ENCODE measurements around the gene SFRP4.
A peak's percentile ranks its signal among the peaks of the same experiment; 100 is the strongest.

SFRP4 gene

DNA sequence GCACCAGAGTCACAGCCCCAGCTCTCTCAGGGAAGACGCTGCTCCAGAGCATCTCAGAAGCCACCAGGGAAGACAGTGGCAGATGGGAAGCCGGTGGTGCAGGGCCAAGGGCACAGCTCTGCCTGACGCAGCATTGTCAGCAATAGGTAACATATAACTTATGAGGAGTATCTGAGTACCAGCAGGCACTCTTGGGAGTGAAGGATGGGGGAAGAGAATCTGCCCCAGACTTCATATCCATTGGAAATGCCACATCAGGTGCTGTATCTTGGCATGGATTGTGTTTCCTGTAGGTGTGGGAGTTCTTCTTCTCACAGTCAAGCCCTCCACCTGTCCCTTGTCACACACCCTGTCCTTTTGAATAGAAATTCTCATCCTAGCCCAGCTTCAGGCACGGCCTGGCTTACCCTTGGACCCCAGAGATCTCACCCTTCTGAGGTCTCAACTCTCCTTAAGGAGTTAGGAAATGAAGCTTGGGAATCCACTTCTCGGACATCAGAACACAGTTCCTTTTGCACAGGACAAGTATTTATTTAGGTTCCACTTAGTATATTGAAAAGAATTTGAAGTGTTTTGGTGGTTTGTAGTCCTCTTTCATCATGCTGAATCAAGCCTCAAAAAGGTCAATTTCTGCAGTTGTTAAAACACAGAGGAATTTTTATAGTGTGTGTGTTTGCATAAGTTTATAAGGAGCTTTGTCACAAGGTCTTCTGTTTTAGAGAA is 13.8 kb upstream of the SFRP4 start:
- no peak for DNase-seq (ENCODE audit: low read depth)
- no peak overlapping the region for H3K4me3 ChIP-seq (ENCODE audit: low read depth, low read length)
- TF ChIP-seq, protein P1, sequence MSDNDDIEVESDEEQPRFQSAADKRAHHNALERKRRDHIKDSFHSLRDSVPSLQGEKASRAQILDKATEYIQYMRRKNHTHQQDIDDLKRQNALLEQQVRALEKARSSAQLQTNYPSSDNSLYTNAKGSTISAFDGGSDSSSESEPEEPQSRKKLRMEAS (IDR thresholded peaks at IDR 0.05; ENCODE audit: low read depth, low read length), result no peak
- TF ChIP-seq, protein P2, sequence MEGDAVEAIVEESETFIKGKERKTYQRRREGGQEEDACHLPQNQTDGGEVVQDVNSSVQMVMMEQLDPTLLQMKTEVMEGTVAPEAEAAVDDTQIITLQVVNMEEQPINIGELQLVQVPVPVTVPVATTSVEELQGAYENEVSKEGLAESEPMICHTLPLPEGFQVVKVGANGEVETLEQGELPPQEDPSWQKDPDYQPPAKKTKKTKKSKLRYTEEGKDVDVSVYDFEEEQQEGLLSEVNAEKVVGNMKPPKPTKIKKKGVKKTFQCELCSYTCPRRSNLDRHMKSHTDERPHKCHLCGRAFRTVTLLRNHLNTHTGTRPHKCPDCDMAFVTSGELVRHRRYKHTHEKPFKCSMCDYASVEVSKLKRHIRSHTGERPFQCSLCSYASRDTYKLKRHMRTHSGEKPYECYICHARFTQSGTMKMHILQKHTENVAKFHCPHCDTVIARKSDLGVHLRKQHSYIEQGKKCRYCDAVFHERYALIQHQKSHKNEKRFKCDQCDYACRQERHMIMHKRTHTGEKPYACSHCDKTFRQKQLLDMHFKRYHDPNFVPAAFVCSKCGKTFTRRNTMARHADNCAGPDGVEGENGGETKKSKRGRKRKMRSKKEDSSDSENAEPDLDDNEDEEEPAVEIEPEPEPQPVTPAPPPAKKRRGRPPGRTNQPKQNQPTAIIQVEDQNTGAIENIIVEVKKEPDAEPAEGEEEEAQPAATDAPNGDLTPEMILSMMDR (IDR thresholded peaks at IDR 0.05; ENCODE audit: low read depth, low read length), result no peak
- TF ChIP-seq POLR2A (IDR thresholded peaks at IDR 0.05; ENCODE audit: extremely low read depth, insufficient read length) (no peak), MYC (IDR thresholded peaks at IDR 0.05; ENCODE audit: low read depth, low read length) (no peak)

DNA sequence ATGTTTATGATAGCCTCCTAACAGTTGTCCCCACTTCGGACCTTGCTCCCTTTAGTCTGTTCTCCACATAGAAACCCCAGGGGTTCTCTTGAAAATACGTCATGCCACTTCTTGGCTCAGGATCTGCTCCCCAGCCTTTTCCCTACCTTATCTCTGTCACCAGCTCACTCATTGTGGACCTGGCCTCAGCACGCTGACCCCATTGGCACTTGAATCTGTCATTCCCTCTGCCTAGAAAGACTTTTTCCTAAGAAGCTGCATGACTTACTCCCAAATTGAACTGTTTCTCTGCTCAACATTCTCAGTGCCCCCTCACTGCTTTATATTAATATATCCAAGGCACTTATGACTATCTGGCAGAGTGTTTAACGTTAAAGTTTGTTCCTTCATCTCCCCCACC is 12.3 kb upstream of the SFRP4 start:
- DNase-seq (ENCODE audit: low read depth), result no peak
- no peak overlapping the region for H3K4me3 ChIP-seq (ENCODE audit: low read depth, low read length)
- TF ChIP-seq, protein P1 (IDR thresholded peaks at IDR 0.05; ENCODE audit: low read depth, low read length), result no peak
- TF ChIP-seq POLR2A (IDR thresholded peaks at IDR 0.05; ENCODE audit: extremely low read depth, insufficient read length) (no peak), MYC (IDR thresholded peaks at IDR 0.05; ENCODE audit: low read depth, low read length) (no peak)
- TF ChIP-seq, protein P2 (IDR thresholded peaks at IDR 0.05; ENCODE audit: low read depth, low read length), result no peak

DNA sequence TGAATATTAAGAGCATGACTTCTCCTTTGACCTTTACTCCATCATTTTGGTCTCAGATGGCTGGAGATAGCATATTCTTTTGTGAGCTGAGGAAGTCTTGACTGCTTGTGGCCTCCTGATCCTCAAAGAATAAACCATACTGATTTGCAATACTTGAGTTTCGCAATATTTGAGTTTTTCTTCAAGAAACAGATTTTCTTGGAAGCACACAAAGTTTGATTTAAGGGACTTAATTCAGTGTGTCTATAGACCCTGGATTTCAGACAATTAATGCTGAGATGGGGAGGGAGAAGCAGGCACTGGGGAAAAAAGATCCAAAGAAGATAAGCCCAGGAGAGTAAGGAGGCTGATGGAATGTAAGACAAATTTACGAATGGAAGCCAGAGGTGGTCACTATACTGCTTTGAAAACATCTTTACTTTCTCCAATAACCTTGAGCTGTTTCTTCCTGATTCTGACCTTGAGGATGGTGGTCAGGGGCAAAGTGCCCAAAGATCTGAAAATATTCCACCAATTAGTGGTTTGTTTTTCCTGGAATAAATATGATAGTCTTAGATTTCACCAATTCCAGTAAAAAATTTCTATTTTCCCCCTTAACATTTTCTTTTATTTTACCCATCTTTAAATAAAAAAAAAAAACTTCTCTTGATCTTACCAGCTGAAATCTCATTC is 11.3 kb upstream of the SFRP4 start:
- no peak overlapping the region for H3K4me3 ChIP-seq (ENCODE audit: low read depth, low read length)
- peak; percentile 49 for DNase-seq (ENCODE audit: low read depth)
- TF ChIP-seq, protein P1 (IDR thresholded peaks at IDR 0.05; ENCODE audit: low read depth, low read length), result no peak
- TF ChIP-seq MYC (IDR thresholded peaks at IDR 0.05; ENCODE audit: low read depth, low read length) (no peak), POLR2A (IDR thresholded peaks at IDR 0.05; ENCODE audit: extremely low read depth, insufficient read length) (no peak)
- TF ChIP-seq, protein P2 (IDR thresholded peaks at IDR 0.05; ENCODE audit: low read depth, low read length), result no peak

DNA sequence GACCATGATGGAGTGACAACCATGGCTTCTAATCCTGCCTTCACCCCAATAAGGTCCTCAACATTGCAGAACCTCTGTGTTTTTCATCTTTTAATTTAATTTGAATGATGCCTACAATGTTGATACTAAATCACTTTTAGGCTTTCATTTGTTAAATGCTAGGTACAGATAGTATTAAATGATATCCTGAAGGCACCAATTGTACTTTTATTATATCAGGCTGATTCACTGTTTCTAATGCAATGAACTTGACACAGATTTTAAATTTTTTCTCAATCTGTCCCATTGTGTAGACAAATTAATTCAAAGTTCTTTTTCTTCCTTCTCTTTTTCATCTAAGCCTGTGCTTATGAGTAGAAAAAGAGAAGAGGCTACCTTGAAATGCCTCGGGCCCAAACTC is 9.0 kb upstream of the SFRP4 start:
- no peak overlapping the region for H3K4me3 ChIP-seq (ENCODE audit: low read depth, low read length)
- TF ChIP-seq, protein P1 (IDR thresholded peaks at IDR 0.05; ENCODE audit: low read depth, low read length), result no peak
- TF ChIP-seq, protein P2 (IDR thresholded peaks at IDR 0.05; ENCODE audit: low read depth, low read length), result no peak
- no peak for TF ChIP-seq POLR2A (IDR thresholded peaks at IDR 0.05; ENCODE audit: extremely low read depth, insufficient read length)
- no peak for DNase-seq (ENCODE audit: low read depth)

DNA sequence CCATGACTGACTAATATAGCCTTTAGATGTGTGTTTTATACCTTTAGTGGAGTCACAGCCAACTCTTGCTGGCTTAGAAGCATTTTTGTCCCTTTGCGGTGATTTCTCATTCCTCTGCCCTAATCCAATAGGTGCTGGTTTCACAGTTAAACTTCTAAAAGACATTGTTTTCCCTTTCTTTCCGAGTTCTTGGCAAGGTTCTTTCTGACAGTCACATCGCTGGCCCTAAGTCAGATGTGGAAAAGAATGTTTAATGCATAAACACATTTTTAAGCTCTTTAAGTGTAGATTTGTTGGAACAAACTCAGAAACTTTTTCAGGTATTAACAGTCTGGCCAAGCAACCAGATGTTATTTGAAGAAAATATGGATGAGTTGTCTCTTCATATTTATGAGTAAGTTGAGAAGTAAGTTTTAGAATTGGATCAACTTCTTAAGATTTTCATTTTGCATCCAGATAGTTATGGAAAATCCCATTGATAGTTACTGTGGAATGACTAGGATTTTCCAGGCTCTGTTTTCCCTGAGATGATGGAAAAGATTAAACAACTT is 7.9 kb upstream of the SFRP4 start:
- no peak overlapping the region for H3K4me3 ChIP-seq (ENCODE audit: low read depth, low read length)
- DNase-seq (ENCODE audit: low read depth), result no peak
- TF ChIP-seq, protein P2 (IDR thresholded peaks at IDR 0.05; ENCODE audit: low read depth, low read length), result no peak
- TF ChIP-seq, protein P1 (IDR thresholded peaks at IDR 0.05; ENCODE audit: low read depth, low read length), result no peak
- TF ChIP-seq MYC (IDR thresholded peaks at IDR 0.05; ENCODE audit: low read depth, low read length) (no peak), POLR2A (IDR thresholded peaks at IDR 0.05; ENCODE audit: extremely low read depth, insufficient read length) (no peak)
